ENCODE data around the gene CHCHD6. TPM values are rescaled to one million over a fixed set of nuclear protein-coding genes. Genes with fewer than 3 reads are reported as not detected.

Gene CHCHD6
- total RNA-seq, 1 experiment from 2014 or later: 45.9 TPM

GRCh38 chr3:126927401-126927750 is 223.3 kb downstream of the CHCHD6 start:
- Mint-ChIP-seq H3K27me3 (ENCODE audit: unreplicated experiment) (no peaks in the 10 kb centered on the region), H3K27ac (ENCODE audit: unreplicated experiment) (no peak overlapping the region), H3K9me3 (ENCODE audit: low read depth, unreplicated experiment) (no peaks in the 10 kb centered on the region), H3K4me1 (ENCODE audit: low read depth, unreplicated experiment) (peaks cover 41% of the 10 kb centered on the region), H3K4me3 (ENCODE audit: low read depth, unreplicated experiment) (no peak overlapping the region), H3K36me3 (ENCODE audit: insufficient read depth, unreplicated experiment) (no peaks in the 10 kb centered on the region)
- intact Hi-C loops (cut with micrococcal nuclease; ENCODE audit: unreplicated experiment): no loop called here
- DNase-seq: no peak
- no peak for TF ChIP-seq CTCF (IDR thresholded peaks at IDR 0.05; ENCODE audit: unreplicated experiment)
- BruUV-seq (replicated peaks): no TSS peak
- CTCF ChIA-PET: interaction anchor here (1.5 kb wide), 1 partner anchor 13 kb away, joined by 6 read pairs; no protein-coding TSS in a partner anchor

- intact Hi-C loops (cut with micrococcal nuclease; ENCODE audit: unreplicated experiment): no loop called here
- no peak for TF ChIP-seq CTCF (IDR thresholded peaks at IDR 0.05; ENCODE audit: unreplicated experiment)
- Mint-ChIP-seq H3K4me3 (ENCODE audit: low read depth, unreplicated experiment) (no peak overlapping the region), H3K9me3 (ENCODE audit: low read depth, unreplicated experiment) (no peaks in the 10 kb centered on the region), H3K4me1 (ENCODE audit: low read depth, unreplicated experiment) (peaks cover 36% of the 10 kb centered on the region), H3K27ac (ENCODE audit: unreplicated experiment) (no peak overlapping the region), H3K27me3 (ENCODE audit: unreplicated experiment) (no peaks in the 10 kb centered on the region), H3K36me3 (ENCODE audit: insufficient read depth, unreplicated experiment) (no peaks in the 10 kb centered on the region)
- CTCF ChIA-PET: interaction anchor here (1.5 kb wide), 1 partner anchor 13 kb away, joined by 6 read pairs; no protein-coding TSS in a partner anchor
- BruUV-seq (replicated peaks): no TSS peak
- no peak for DNase-seq
These were observed 223.8 kb downstream of the CHCHD6 start for GRCh38 chr3:126927846-126928245.

DNA sequence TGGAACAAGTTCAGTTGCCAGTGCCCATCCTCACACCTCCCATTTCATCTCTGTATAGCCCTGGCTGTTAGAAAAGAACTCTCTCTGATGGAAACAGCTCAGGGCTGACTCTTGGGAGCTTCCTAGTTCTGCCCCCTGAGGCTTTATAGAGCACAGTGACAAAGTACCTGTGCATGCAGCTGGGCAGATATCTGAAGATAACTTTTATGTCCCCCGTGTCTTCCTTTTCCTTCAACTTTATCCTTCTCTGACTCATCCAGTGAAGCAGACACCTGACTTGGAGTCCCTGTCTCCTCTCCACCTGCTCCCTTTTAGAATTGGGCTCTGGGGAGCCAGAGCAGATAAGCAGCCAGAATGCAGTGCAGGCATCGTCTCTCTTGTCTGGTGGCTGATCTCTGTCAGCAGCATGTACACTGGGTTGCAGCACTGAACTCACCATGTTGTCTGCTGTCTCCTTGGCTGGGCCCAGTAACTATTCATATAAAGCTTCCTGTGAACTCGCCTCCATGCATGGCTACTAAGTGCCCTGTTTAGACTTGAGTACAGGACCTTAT is 225.0 kb downstream of the CHCHD6 start:
- Mint-ChIP-seq H3K4me3 (ENCODE audit: low read depth, unreplicated experiment) (no peak overlapping the region), H3K4me1 (ENCODE audit: low read depth, unreplicated experiment) (peaks cover 26% of the 10 kb centered on the region), H3K27me3 (ENCODE audit: unreplicated experiment) (no peaks in the 10 kb centered on the region), H3K27ac (ENCODE audit: unreplicated experiment) (no peak overlapping the region), H3K36me3 (ENCODE audit: insufficient read depth, unreplicated experiment) (no peaks in the 10 kb centered on the region), H3K9me3 (ENCODE audit: low read depth, unreplicated experiment) (no peaks in the 10 kb centered on the region)
- CTCF ChIA-PET: no interaction called here
- DNase-seq: no peak
- intact Hi-C loops (cut with micrococcal nuclease; ENCODE audit: unreplicated experiment): no loop called here
- no TSS peak for BruUV-seq (replicated peaks)
- TF ChIP-seq CTCF (IDR thresholded peaks at IDR 0.05; ENCODE audit: unreplicated experiment): no peak

GRCh38 chr3:126930936-126931600 is 227.0 kb downstream of the CHCHD6 start:
- Mint-ChIP-seq H3K27ac (ENCODE audit: unreplicated experiment) (no peak overlapping the region), H3K27me3 (ENCODE audit: unreplicated experiment) (no peaks in the 10 kb centered on the region), H3K36me3 (ENCODE audit: insufficient read depth, unreplicated experiment) (no peaks in the 10 kb centered on the region), H3K4me3 (ENCODE audit: low read depth, unreplicated experiment) (no peak overlapping the region), H3K4me1 (ENCODE audit: low read depth, unreplicated experiment) (peaks cover 10% of the 10 kb centered on the region), H3K9me3 (ENCODE audit: low read depth, unreplicated experiment) (no peaks in the 10 kb centered on the region)
- intact Hi-C loops (cut with micrococcal nuclease; ENCODE audit: unreplicated experiment): no loop called here
- no peak for TF ChIP-seq CTCF (IDR thresholded peaks at IDR 0.05; ENCODE audit: unreplicated experiment)
- no peak for DNase-seq
- CTCF ChIA-PET: no interaction called here
- BruUV-seq (replicated peaks): no TSS peak
